GM19239 (cell line): ENCODE measurements around the gene RAPGEF5.

Source experiments
- DNase-seq: peaks from one replicate; pipeline ENCODE4 v3.0.0; 2011; ENCODE audit warnings: low spot score; ENCODE audit not compliant: insufficient read length
- FAIRE-seq: peaks from 2 replicates; lab custom pipeline; 2011; peaks lifted over from hg19 to GRCh38; lab: Jason Lieb, UNC

The RAPGEF5 gene

DNA sequence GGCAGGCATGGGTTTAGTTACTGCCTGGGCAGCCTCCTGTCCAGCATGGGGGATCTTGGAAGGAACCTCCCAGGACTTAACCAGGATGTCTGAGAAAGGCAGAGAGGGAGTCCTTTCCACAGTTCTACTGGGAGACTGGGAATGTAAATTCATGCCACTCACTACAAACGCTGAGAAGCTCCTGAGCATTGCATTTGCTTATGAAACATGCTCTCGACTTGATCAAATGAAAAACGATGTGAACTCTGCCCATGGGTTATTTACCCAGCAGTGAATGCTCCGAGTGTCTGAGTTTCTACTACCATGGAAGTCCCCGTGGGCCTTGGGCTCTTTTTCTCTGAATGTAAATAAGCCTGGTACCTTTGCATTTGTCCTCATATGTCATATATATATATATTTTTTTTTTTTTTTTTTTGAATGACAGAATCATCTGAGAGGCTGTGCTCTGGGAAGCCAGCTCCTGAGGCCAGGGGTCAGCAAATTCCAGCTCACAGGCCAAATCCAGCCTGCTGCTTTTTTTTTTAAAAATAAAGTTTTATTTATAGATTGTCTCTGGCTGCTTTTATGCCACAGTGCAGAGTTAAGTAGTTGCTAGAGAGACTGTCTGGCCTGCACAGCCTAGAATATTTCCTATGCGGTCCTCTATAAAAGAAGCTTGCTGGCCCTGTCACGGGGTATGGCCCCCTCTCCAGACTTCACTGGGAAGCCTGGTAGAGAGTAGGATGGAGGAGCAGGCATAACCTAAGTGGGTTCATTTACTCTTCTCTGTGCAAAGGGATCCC lies 21.4 kb upstream of the RAPGEF5 start:
- no peak for DNase-seq
- no peak for FAIRE-seq

DNA sequence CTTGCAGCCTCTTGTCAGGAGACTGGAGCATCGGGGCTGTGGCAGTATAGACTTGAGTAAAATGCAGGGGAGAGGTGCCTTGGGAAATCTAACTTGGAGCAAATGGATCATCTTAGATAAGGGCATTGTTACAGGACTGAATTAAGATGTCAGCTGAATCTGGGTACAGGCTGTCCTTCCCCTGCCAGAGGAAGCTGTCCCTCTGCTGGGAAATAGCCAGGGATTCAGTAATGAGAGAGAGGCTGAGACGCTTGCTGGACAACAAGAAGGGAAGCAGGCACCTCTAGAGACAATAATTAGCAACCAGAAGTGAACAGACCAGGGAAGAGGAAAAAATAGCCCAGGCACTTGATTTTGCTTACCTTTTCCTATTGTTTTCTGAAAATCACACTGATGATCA lies 20.7 kb upstream of the RAPGEF5 start:
- FAIRE-seq (peak; percentile 70), DNase-seq (no peak)

DNA sequence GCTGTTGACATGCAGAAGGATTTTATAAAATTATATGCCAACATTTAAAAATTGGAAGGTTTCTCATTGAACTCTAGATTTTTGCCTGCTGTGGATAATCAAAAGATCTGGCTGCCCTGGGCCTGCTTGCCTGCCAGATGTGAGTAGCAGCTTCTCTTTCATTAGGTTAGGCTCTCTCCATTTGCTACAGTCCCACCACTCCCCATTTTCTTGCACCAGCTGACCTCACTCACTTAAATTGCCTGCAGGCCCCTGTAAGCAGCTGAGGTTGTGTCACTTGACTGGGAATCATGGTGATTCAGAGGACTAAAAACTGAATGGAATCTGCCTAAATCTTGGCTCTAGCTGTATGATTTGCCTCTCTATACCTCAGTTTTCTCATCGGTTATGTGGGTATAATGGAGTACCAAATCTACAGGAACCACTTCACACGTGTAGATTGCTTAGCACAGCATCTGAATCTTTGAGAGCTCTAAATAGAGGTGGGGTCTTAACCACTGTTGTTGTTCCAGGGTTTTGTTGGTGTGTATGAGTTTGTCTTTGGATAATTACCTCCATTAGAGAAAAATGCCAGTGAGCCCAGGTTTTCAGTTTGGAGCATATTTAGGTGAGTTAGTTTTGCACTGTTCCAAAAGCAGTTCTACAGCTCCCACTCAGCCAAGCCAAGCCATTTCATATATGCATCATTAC lies 18.6 kb upstream of the RAPGEF5 start:
- no peak for DNase-seq
- FAIRE-seq = no peak

DNA sequence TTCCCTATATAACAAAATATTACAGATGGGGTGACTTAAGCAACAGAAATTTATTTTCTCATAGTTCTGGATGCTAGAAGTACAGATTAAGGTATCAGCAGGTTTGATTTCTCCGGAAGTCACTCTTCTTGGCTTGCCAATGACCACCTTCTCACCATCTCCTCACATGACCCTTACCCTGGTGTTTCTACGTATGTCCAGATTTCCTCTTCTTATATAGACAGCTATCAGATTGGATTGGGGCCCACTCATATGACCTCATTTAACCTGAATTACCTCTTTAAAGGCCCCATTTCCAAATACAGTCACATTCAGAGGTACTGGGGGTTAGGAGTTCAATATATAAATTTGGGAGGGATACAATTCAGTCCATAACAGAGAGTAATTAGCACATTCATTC lies 17.0 kb upstream of the RAPGEF5 start:
- FAIRE-seq = no peak
- no peak for DNase-seq

DNA sequence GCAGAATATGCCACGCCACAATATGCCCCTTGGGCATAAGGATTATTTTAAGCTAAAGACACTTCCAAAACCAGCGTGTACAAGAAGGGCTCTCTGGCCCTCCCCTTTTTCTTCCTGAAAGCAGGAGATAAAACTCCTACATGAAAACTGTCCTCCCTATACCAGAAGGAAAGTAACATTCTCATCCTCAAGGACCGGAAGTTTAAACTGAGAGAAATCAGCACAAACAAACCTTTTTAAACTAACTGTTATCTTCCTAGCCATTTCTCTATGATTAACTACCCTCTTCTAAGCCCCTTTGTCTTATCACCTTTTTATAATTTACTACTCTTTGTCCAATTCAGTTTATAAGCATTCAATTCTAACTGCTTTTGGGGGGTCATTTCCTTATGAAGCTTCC lies 16.4 kb upstream of the RAPGEF5 start:
- no peak for FAIRE-seq
- DNase-seq = no peak

DNA sequence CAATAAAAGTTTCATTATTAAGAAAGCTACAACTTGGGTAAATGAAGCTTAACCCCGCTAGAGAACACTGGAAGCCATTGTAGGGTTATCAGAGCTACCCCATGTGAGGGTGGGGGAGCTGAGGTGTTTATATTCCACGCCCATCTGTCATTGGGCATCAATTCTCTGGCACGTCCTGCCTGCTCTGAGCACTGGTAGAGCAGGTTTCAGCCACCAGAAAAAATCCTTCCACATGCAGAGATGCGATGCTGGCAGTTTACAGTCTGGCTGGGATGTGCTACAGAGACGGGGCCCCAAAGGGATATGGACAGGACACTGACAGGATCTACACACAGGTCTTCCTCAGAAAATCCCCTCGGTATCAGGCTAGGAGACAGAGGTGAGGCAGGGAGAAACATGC lies 15.9 kb upstream of the RAPGEF5 start:
- FAIRE-seq (no peak), DNase-seq (no peak)

DNA sequence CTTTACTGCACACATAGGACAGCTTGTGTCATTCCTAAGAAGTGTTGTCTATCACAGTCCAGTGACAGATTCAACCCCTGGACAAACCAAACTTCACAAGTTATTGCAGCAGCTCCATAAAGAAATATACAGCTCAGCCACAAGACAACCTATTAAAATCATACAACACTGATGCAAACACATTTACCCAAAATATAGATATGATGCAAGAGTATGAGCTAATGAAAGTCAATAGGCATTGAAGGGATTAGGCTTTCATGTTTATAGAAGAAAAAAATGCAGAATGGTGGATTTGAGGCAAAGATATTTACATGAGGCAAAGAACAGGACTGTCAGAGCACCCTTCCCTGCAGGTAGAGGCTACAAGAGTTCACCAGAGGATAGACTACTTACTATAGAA lies 14.9 kb upstream of the RAPGEF5 start:
- no peak for FAIRE-seq
- DNase-seq = no peak

DNA sequence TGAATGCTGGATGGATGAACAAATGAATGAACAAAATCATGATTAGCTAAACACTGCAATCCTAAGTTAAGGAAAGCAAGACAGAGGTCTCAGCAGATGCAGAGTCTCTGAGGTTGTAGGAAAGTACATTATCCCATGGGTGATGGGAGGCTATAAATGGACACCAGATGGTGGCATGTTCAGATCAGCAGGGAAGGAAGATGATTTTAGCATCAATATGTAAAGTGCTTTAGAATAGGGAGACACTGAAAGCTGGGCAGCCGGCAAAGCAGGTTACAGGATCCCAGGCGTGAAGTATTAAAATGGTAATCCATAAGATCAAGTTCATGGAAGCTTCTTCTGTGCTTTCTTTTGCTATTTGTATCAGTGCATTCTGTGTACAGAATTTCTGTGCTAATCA lies 7.9 kb upstream of the RAPGEF5 start:
- DNase-seq = no peak
- FAIRE-seq = no peak

DNA sequence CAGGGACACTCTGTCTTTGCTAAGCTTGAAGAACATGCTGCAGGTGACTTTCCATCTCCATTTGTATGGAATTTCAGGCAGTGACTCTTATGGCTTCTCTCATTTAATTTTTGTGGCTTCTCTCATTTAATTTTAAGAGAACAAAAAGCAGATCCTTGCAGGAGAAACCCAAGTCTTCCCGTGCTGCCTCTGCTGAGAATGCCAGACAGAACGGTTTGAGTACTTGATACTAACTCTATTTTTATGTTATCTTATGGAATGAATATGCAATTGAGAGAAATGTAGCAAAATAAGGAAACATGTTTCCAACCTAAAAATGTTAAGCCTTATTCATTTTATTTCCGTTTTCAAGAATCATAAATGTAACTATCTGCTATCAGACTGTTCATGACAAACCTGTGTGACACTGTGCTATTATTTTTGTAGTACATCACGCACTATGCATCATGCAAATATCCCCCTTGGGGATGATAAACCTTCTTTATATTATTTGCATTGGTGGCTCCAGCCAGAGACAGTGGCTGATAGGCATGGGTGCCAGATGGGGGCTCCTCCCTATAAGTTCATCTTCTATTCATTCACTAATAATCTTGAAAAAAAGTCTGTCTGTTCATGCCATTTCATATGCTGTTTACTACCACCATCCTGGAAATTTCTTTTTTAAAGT lies 6.9 kb upstream of the RAPGEF5 start:
- DNase-seq = no peak
- no peak for FAIRE-seq

DNA sequence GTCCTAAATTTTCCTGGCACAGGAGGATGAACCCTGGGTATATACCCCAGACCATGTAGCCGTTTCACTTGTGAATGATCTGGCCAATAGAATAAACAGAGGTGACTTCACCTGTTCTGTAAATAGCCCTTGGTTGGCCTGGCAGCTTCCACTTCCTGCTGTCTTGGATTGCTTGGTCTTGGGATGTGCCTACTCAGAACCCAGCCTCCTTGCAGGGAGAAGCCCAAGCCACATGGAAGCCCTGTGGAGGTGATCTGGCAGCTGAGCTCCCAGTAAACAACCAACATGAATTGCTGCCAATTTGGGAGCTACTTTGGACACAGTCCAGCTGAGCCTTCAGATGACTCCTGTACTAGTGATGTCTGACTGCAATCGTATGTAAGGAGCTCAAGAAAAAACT lies 4.8 kb upstream of the RAPGEF5 start:
- FAIRE-seq (no peak), DNase-seq (no peak)

DNA sequence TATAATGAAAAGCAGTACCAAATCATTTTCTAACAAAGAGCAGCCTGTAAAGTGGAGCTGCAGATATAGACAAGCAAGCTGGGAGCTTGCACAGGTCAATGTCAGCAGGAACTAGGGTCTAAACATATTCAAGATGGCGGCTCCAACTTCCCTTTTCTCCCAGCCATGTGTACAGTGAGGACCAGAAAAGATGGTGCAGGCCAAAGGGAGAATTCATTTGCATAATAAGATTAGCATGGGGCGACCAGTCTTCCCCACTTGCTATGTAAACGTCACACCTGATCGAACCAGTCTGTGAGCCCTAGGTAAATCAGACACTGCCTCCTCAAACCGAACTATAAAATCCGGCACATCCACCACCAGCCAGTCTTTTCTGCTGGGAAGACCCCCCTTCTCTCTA lies 4.4 kb upstream of the RAPGEF5 start:
- DNase-seq (no peak), FAIRE-seq (no peak)

DNA sequence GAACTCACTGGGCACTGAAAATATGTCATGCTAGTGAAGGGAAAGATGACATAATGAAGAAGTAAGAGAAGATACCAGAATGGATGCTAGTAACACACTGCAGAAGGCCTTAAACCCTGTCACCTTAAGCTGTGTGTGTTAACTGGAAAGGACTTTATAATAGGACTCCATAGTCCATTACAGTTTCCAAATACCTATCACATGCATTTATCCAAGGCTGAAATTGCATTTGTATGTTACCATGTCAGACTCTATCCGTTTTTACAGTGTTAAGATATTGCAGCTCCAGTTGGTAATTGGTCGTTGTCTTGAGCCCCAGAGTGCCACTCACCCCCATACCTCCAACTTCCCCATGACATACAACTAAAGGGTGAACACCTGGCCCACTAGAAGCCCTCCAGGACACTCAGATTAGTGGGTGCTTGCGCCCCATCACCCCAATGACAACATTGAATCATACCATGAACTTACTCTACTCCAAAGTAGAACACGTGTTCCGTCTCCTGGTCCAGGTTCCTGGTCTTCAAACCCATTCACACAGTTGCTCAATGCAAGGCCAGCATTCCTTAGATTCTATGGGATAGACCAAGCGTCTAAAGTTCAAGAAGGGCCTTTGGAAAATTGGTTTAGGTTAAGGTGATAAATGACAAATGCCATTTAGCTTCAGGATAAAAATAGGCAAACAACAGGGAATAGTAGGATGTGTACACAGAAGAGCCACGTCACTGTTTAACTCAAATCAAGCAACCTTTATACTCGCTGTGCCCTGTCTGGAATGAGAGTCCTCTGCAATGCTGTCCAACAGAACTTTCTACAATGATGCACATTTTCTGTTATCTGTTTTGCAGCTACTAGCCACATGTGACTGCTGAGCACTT lies 2.1 kb upstream of the RAPGEF5 start:
- DNase-seq (no peak), FAIRE-seq (no peak)

DNA sequence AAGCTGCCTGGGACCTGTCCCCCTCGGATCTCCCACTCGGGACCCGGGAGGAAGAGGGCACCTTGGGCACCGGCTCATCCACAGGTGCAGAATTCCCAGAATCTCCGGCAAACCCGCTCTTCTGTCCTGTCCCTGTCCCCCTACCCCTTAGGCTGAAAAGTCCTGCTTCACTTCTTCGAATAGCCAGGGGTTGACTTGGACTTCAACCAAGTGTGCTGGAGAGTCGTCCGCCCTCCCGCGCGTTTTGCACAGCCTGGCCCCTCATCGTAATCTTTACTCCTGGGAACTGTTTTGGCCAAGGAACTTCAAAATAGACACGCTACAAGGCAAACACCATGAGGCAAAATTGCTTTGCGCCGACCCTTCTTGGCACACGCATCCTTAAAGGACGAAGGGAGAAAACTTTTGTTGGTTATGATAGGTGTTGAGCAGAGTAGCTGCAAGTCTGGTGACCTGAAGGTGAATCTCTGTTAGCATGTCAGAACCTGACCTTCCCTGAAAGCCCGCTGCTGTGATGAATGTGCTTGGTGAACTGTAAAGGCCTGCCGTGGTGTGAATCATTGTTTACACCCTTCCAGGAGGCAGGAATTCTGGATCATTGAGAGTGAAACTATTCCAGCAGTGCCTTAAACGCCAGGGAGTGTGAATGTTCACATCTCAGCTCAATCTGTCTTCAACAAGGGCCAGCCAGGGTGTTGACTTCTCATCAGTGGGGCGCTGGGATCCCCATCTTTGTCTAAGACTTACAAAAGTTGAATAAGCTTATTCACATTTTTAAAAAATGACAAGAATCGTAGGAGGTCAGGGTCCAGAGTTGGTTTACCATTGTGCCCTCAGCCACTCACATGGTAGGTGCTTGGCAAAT lies 589 bp upstream of the RAPGEF5 start:
- FAIRE-seq (no peak), DNase-seq (no peak)

DNA sequence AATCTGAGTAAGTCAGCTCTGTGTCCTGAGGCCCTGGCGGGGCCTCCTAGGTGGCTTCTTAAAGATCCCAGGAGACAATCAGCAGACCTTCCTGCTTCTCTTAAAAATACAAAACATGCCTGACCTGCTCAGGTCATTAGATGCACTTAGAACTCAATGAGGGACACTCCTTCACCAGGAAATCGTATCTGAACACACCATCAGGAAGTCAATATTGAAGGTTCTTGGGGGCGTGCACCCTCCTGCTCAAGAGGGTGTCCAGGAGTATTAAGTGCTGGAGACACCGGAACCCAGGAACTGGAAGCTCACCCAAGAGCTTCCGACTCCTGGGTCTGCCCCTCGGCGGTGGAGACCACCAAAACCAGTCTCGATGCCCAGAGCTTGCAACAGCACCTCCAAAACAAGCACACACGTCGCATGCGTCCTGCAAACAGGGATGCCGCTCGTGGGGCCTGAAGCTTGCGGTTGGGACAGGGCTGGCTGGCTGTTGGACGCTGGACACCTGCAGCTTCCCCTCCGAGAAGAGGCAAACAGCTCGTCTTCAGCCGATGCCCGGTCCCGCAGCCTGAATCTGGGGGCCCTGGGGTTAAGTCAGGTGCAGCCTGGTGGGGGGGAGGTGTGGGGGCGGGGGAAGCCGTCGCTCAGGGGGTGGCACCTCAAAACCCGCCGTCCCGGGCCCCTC lies 803 bp downstream of the RAPGEF5 start:
- FAIRE-seq = peak; percentile 66
- DNase-seq = peak; percentile 50

DNA sequence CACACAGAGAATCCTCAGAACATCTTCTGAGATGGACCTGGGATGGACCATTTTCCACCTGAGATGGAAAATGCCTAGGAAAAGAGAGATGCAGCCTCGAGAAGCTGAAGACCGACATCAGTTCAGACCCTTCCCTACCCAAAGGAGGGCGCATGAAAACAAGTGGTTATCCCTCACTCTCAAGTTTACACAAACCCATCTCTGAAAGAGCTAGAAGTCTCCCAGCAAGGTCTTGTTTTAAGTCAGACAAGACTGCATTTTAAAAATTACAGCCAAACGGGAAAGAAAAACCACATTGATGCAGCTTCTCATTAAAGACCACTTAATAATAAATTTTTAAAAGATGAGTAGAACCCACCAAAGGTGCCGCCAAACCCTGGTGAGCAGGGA lies 1.3 kb downstream of the RAPGEF5 start:
- DNase-seq = no peak
- FAIRE-seq = peak; percentile 8

DNA sequence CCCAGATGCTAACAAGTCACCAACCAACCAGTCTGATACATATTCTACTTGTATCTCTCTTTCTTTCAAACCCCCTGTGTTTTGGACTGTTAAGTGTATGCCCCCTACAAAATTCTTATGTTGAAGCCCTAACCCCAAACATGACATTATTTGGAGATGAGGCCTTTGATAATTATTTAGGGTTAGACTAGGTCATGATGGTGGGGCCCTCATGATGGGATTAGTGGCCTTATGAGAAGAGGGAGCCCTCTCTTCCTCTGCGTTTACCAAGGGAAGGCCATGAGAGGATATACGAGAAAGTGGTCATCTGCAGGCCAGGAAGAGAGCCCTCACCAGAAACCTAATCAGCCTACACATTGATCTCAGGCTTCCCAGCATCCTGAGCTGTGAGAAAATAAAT lies 2.5 kb downstream of the RAPGEF5 start:
- no peak for FAIRE-seq

DNA sequence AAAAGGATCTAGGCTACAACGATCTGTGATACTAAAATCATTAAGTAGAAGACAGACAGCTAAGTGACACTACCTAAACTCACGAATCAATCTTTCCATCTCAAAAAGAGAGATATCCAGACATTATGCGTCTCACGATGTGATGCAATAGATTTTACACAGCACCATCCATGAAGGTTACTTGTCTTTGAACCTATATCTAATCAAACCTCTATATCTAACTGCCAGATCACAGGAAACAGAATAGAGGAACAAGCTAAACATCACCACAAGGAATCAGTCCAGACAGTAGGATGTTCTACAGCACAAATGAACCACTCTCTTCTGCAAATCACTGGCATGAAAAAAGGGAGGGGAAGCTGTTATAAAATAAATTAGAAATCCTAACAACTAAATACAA lies 4.1 kb downstream of the RAPGEF5 start:
- FAIRE-seq = peak; percentile 48

More for the DNA sequence above, 2.5 kb downstream of the RAPGEF5 start:
- no peak for DNase-seq

DNA sequence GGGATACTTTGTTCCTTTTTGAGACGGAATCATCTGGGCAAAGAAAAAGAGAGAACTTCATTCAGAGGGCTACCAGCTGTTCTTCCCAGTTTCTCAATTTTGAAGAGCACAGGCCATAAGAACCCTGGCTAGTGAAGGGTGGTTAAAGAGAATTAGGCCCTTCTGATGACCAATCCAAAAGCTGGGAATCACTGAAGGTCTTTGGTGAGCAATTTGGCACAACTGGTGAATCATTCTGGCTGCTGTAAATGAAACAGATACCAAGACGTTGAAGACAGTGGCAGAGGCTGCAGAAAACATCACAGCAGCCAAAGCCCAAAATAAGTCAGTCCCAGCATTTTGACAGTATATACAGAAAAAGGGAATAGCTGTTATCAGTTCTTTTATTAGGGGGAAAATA lies 5.1 kb downstream of the RAPGEF5 start:
- no peak for FAIRE-seq
- no peak for DNase-seq

More for the DNA sequence above, 4.1 kb downstream of the RAPGEF5 start:
- no peak for DNase-seq

DNA sequence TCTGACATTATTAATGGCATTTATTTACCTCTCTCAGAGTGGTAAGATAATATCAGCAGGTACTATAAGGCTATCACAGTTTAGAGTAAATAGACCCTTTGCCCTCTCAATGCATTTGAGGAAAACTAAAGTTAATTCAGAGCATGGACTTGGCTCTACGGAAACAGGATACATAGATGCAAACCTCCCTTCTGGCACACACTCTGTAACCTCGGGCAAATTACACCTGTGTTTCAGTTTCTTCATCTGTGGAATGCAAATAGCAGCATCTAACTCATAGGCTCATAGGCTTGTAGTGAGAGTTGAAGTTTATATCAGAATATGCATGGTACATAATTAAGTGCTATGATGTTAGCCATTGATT lies 5.6 kb downstream of the RAPGEF5 start:
- DNase-seq (no peak), FAIRE-seq (no peak)
